Measurements from ENCODE around the gene SLC26A4.

- TF ChIP-seq POLR2AphosphoS5 (IDR thresholded peaks at IDR 0.05; ENCODE audit: low read depth, low read length), result no peak
- TF ChIP-seq EZH2 (IDR thresholded peaks at IDR 0.05), result no peak
- no peak for TF ChIP-seq CTCF (IDR thresholded peaks at IDR 0.05 in 2 of 3, conservative IDR thresholded peaks at IDR 0.05 in 1 of 3; ENCODE audit: borderline replicate concordance in 1 of 3, insufficient read depth in 1 of 3, low read depth in 2 of 3, low read length in 2 of 3)
- no peak for TF ChIP-seq POLR2A (IDR thresholded peaks at IDR 0.05; ENCODE audit: borderline replicate concordance, extremely low read depth, insufficient read depth, insufficient read length)
- no peak for TF ChIP-seq EZH2phosphoT487 (IDR thresholded peaks at IDR 0.05; ENCODE audit: borderline replicate concordance)
- no peak for TF ChIP-seq CEBPB (IDR thresholded peaks at IDR 0.05; ENCODE audit: low read depth)
- TF ChIP-seq EGR1 (IDR thresholded peaks at IDR 0.05; ENCODE audit: low read depth), result no peak
- TF ChIP-seq ZBTB33 (IDR thresholded peaks at IDR 0.05; ENCODE audit: extremely low read depth, insufficient replicate concordance, low read length), result no peak
- TF ChIP-seq ZNF274 (IDR thresholded peaks at IDR 0.05; ENCODE audit: low read depth, low read length), result no peak
- no peak for TF ChIP-seq ATF3 (IDR thresholded peaks at IDR 0.05)
- TF ChIP-seq RAD21 (IDR thresholded peaks at IDR 0.05; ENCODE audit: low read depth), result no peak
- no peak for TF ChIP-seq SRF (IDR thresholded peaks at IDR 0.05; ENCODE audit: low read depth)
- TF ChIP-seq YY1 (IDR thresholded peaks at IDR 0.05; ENCODE audit: extremely low read depth, insufficient replicate concordance, low read depth, low read length), result no peak
These were observed 18.1 kb upstream of the SLC26A4 start for GRCh38 chr7:107642501-107642900.
